HG03520 (cell line): ENCODE results near the gene LMNA.

Source experiments
- ATAC-seq: cut with Tn5 transposase; IDR thresholded peaks from one replicate; pipeline ENCODE4 v1.9.1; 2021; ENCODE audit warnings: mild to moderate bottlenecking, moderate library complexity; ENCODE audit not compliant: unreplicated experiment

Gene LMNA

DNA sequence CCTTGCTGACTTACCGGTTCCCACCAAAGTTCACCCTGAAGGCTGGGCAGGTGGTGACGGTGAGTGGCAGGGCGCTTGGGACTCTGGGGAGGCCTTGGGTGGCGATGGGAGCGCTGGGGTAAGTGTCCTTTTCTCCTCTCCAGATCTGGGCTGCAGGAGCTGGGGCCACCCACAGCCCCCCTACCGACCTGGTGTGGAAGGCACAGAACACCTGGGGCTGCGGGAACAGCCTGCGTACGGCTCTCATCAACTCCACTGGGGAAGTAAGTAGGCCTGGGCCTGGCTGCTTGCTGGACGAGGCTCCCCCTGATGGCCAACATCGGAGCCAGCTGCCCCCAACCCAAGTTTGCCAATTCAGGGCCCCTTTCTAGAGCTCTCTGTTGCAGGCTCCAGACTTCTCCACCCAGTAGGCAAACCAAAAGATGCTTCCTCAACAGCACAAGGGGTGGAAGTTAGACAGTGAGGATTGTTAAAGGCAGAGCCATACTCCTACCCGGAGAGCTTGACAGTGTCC, 22.5 kb downstream of the LMNA start:
- no peak for ATAC-seq

GRCh38 chr1:156138458-156138867, 24.0 kb downstream of the LMNA start:
- ATAC-seq: no peak

DNA sequence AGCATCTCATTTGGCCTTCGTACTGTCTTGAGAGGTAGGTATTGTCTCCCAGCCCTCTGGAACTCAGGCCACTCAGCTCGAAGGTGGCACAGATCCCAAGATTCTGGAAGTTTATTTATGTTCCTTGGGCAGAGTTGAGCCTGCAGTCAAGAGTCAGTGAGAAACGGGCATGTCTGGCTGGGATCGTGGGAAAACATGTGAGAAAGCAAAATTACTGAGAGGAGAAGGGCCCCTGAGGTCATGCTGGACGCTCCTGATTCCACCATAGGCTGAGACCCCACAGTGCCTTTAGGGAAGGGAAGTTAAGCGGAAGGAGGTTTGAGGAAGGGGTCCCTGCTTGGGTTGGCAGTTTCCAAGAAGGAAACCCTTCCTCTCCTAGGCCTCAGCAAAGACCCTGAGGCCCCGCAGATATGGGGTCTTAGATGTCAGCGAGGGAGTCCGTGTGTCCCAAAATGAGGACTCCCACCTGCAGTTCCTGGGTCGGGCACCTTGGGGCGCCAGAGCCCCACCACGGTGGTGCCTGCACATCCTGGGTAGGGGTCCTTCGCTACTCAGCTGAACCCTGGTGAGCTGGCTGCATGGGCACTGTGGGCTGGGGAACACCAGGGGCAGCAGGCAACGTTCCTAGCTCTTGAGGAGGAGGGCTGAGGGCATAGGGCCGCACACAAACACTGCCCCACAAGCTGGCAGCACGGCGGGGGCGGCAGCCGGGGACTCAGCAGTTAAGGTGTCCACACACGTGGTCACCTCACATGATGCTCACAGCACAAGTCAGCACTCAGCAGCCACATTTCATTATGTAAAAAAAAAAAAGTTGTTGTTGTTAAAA, 26.6 kb downstream of the LMNA start:
- ATAC-seq: no peak

DNA sequence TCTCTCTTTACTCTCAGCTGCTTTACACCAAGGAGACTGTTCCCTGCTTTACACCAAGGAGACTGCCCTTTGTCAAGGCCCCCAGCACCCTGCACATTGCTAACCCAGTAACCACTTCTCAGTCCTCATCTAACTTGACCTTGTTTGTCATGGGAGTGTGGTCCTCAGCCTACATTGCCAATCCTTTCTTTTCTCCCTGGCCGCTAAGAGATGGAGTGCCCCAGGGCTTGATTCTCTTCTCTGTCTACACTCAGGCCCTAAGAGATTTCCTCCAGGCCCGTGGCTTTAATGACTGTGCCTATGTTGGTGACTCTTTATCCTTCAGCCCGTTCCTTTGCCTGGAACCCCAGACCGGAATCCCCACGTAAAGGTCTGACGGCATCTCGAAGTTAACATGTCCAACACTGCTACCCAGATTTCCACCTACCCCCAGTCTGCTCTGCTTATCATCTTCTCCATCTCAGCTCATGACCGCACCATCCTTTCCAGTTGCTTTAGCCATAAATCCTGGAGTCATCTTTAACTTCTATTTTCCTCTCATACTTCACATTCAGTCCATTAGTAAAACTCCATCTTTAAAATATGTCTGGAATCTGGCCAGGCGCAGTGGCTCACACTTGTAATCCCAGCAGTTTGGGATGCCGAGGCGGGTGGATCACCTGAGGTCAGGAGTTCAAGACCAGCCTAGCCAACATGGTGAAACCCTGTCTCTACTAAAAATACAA, 29.4 kb downstream of the LMNA start:
- ATAC-seq: no peak

DNA sequence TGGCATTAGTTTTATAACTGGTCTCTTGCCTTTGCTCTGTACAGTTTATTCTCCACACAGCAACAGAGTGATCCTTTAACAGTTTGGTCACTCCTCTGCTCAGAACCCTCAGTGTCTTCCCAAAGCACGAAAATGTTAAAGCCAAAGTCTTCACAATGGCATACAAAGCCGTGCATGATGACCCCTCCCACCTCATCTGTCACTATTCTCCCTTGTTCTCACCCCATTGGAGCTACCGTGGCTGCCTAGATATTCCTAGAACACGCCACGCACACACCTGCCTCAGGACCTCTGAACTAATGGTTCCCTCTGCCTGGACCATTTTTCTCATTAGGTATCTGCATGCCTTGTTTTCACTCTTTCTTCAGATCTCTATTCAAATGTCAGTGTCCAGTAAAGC, 30.2 kb downstream of the LMNA start:
- no peak for ATAC-seq

GRCh38 chr1:156145650-156146019, 31.1 kb downstream of the LMNA start:
- no peak for ATAC-seq

- ATAC-seq: no peak
Observed at GRCh38 chr1:156146020-156146768, 31.7 kb downstream of the LMNA start.

GRCh38 chr1:156146769-156147405, 32.4 kb downstream of the LMNA start:
- ATAC-seq: no peak

- no peak for ATAC-seq
Observed at GRCh38 chr1:156148216-156148615, 33.7 kb downstream of the LMNA start.

GRCh38 chr1:156149374-156150332, 35.1 kb downstream of the LMNA start:
- ATAC-seq: peak; percentile 45

DNA sequence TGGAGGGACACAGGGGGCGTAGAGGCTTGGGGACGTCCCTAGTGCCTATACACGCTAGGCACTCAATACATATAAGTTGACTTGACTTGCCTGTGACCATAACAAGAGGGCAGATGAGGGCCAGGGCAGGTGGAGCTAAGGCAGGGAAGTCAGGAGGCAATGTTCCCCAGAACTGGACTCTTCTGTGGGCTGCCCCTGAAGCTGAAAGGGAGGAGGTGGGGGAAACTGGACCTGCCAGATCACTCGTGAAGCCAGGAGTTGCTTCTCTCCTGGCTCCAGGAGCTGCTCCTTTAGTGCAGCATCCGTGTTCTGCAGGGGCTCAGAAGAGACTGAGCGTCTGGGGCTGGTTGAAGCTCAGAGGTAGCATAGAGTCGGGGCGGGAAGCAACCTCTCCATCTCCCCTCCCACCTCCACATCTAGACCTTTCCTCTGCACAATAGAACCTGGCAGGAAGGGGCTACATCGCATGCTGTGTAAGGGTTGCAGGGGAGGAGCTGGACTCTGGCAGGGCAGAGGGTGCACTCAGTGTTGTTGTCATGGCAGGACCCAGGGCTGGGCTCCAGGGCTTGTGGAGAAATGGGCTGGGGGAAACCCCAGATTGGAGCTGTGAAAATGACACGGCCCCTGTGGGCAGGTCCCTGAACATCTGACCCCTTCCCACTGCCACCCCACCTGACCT, 36.0 kb downstream of the LMNA start:
- no peak for ATAC-seq

- no peak for ATAC-seq
Observed at GRCh38 chr1:156151093-156151688, 36.7 kb downstream of the LMNA start.

- ATAC-seq: no peak
Observed at GRCh38 chr1:156152628-156153027, 38.1 kb downstream of the LMNA start.

GRCh38 chr1:156153362-156153761, 38.9 kb downstream of the LMNA start, which contains the start of gene SEMA4A:
Gene SEMA4A (plus strand): TSS chr1:156153585. CDS start chr1:156154579, 994 bp downstream.
- ATAC-seq: no peak

DNA sequence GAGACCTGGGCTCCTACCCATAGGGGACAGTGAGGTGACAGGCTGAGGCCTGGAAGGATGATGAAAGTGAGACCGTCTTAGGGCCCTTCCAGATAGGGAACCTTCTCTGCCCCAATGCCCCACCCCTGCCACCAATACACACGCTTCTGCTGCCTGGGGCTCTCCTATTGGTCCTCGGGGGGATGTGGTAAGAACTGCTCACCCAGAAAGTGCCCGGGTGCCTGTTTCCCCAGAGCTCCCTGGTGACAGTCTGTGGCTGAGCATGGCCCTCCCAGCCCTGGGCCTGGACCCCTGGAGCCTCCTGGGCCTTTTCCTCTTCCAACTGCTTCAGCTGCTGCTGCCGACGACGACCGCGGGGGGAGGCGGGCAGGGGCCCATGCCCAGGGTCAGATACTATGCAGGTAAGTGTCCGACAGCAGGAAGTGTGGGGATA, 39.8 kb downstream of the LMNA start:
- ATAC-seq: no peak

GRCh38 chr1:156155756-156156510, 41.4 kb downstream of the LMNA start:
- ATAC-seq: no peak

DNA sequence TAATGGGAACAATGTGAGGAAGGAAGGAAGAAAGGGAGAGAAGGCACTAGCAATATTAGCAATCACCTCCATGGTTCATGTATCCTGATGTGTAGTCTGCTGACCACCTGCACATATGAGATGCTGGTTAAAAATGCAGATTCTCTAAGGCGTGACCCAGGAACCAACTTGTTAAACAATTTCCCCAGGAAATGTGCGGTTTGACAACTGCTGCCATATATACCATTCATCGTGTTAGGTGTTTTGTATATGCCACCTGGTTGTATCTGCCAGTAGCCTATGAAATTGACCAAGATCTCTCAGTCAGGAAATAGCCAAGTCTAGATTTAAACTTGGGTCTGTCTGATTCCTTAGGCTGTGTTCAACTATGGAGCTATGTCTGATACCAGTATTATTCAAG, 43.0 kb downstream of the LMNA start:
- no peak for ATAC-seq

DNA sequence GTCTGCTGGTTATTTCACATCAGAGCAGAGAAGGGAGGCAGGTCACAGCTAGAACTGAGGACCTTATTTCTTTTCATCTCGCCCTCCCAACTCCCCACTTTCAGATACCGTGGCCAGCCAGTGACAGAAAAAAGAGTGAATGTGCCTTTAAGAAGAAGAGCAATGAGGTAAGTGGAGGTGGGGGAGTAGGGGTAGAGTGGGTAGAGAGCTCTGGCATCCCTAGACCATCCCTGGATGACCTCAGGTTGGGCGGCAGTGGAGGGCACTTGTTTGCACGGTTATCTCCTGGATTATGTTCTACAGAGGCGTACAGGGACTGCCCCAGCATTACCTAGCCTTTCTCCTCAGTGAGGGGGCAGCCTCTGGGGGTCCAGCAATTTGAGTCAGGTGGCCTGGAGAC, 43.5 kb downstream of the LMNA start:
- ATAC-seq: no peak
